ENCODE data around the gene RHBDD1. TPM values are rescaled to one million over a fixed set of nuclear protein-coding genes. Genes with fewer than 3 reads are reported as not detected.

Gene RHBDD1, protein sequence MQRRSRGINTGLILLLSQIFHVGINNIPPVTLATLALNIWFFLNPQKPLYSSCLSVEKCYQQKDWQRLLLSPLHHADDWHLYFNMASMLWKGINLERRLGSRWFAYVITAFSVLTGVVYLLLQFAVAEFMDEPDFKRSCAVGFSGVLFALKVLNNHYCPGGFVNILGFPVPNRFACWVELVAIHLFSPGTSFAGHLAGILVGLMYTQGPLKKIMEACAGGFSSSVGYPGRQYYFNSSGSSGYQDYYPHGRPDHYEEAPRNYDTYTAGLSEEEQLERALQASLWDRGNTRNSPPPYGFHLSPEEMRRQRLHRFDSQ
- 24.1 TPM for polyA plus RNA-seq (2012; ENCODE audit: insufficient read depth, insufficient read length)

- peak within 1 kb of the TSS; percentile 93 for H3K4me3 ChIP-seq (ENCODE audit: low read length)
- DNase-seq (ENCODE audit: low read depth, low spot score): peak; percentile 97
Measured at GRCh38 chr2:226835796-226836547, at the start of gene RHBDD1. TSS of gene RHBDD1 (plus strand) at chr2:226836054. CDS start at chr2:226864694, 28,640 bp downstream.

DNA sequence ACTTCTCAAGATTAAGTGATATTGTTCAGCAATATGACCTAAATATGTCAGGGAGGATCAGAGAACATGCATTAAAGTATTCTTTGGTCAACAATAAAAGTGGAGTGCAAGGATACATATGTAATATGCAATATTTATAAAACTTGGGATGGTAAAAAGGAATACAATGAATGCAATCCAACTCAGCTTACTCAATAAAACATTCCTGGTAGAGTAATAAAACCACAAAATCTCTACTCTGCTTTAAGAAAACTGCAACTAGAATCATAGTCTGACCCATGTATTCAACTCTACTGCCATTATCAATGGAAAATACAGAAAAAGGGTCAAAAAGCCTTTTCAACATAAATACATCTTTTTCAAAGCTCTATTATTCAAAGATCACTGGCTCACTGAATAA is 47.8 kb upstream of the RHBDD1 start:
- no peak for DNase-seq (ENCODE audit: low read depth, low spot score)
- no peak overlapping the region for H3K4me3 ChIP-seq (ENCODE audit: low read length)

- no peak for DNase-seq (ENCODE audit: low read depth, low spot score)
- no peak overlapping the region for H3K4me3 ChIP-seq (ENCODE audit: low read length)
Measured at GRCh38 chr2:226788881-226789490, 46.9 kb upstream of the RHBDD1 start.

- no peak for DNase-seq (ENCODE audit: low read depth, low spot score)
- no peak overlapping the region for H3K4me3 ChIP-seq (ENCODE audit: low read length)
Measured at GRCh38 chr2:226790011-226790410, 45.8 kb upstream of the RHBDD1 start.

DNA sequence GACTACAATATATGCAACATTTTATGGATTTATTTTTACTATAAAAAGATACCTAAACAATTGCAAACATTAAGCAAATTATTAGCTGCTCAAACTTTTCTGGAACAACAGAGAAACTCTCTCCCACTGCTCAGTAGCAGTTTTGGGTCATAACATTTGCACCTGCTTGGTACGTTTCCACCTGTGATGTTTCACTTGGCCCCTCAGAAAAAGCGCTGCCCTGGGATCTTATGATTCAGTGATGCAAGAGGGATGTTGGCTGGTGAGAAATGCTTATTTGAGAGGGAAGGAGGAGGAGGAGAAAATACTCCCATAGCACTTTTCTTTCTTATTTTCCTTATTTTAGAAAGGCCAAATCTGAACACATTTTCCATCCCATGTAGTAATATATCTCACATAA is 45.4 kb upstream of the RHBDD1 start:
- no peak overlapping the region for H3K4me3 ChIP-seq (ENCODE audit: low read length)
- DNase-seq (ENCODE audit: low read depth, low spot score): no peak

DNA sequence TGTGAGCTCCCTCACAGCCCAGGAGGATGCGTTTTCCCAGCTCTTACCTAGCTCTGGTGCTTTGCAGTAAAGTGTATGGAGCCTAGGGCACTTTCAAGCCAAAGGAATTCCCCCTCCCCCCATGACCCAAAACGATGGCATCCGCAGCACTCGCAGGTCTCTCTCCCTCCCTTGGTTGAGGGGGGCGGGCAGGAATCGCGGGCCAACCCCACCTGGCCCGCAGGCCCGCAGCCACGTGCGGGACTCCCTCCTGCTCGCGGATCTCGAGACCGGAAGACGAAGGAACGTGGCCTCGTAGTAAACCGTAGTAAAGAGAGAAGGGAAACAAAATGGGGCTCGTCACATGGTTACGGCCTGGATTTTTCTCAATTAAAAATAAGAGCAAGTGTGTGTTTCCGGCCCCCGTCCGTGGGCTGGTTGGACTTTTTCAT is 44.8 kb upstream of the RHBDD1 start:
- H3K4me3 ChIP-seq (ENCODE audit: low read length): peak overlapping the region; percentile 49
- peak; percentile 60 for DNase-seq (ENCODE audit: low read depth, low spot score)

DNA sequence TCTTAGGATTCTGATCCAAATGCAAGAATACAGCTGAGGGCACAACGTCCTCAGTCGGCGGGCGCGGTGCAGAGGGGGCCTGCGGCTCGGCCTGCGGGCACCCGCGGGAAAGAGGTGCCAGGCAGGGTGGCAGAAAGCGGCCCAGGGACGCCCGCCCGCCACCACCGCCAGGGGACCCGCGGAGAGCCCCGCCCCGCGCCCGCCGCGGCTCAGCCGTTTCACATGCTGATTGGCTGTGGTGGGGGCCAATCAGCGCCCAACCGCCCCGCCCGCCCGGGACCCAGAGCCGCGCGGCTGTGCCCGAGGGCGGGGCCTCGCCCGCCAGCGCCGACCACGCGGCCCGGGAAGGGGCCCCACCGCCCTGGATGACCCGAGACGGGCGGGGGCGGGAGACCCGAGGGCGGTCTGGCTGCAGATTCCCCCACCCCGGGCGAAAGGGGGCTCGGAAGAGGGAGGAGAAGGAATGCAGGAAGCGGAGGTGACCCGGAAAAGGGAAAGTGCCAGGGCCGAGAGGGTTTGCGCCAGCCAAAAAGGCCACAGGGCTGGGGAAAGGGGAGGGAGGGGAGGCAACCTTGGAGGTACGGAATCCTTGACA is 44.3 kb upstream of the RHBDD1 start:
- H3K4me3 ChIP-seq (ENCODE audit: low read length): peak overlapping the region; percentile 70
- DNase-seq (ENCODE audit: low read depth, low spot score): peak; percentile 69

GRCh38 chr2:226792155-226792881 is 43.5 kb upstream of the RHBDD1 start:
- no peak for DNase-seq (ENCODE audit: low read depth, low spot score)
- H3K4me3 ChIP-seq (ENCODE audit: low read length): peak overlapping the region; percentile 70

DNA sequence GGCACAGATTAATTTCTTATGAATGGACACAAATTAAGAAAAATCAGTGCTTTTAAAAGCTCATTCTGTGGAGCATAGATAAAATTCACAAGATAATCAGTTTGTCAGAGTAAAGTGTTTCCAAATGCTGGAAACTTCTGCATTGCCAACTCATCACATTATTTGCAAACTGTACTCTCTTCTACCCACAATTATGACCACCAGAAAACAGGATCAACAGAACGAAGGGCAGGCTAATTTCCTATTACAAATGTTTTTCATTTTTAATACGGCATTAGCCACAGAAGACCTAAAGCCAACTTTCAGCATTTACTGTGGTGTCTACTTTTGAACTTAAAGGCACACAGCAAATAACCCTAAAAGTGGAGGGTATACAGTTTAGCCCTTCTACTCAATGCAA is 42.2 kb upstream of the RHBDD1 start:
- H3K4me3 ChIP-seq (ENCODE audit: low read length): no peak overlapping the region
- no peak for DNase-seq (ENCODE audit: low read depth, low spot score)

GRCh38 chr2:226794196-226794661 is 41.6 kb upstream of the RHBDD1 start:
- H3K4me3 ChIP-seq (ENCODE audit: low read length): no peak overlapping the region
- no peak for DNase-seq (ENCODE audit: low read depth, low spot score)

- no peak overlapping the region for H3K4me3 ChIP-seq (ENCODE audit: low read length)
- DNase-seq (ENCODE audit: low read depth, low spot score): no peak
Measured at GRCh38 chr2:226794751-226795171, 41.1 kb upstream of the RHBDD1 start.

- DNase-seq (ENCODE audit: low read depth, low spot score): no peak
Measured at GRCh38 chr2:226795281-226796011, 40.4 kb upstream of the RHBDD1 start.

GRCh38 chr2:226796012-226796839 is 39.6 kb upstream of the RHBDD1 start:
- no peak for DNase-seq (ENCODE audit: low read depth, low spot score)
- H3K4me3 ChIP-seq (ENCODE audit: low read length): no peak overlapping the region

More at GRCh38 chr2:226795281-226796011, 40.4 kb upstream of the RHBDD1 start:
- no peak overlapping the region for H3K4me3 ChIP-seq (ENCODE audit: low read length)

DNA sequence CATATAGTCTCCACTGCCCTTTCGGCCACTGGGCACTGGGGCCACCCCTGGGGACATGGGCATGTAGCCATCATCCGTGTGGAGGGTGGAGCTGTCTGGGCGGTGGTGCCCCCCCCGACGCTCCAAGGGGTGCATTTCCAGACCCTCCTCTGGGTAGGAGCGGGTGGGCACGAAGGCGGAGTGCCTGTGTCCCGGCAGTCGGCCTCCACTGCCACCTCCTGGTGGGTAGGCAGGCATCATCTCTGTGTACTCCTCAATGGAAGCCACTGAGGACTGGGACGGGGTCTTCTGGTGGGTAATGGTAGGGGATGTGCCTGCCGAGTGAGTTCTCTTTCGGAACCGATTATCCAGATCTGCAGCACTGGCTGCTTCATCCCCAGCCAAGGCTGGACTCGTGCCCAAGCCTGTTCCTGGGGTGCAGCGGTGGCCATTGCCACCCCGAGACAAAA is 39.0 kb upstream of the RHBDD1 start:
- no peak overlapping the region for H3K4me3 ChIP-seq (ENCODE audit: low read length)
- DNase-seq (ENCODE audit: low read depth, low spot score): no peak

GRCh38 chr2:226797289-226797988 is 38.4 kb upstream of the RHBDD1 start:
- DNase-seq (ENCODE audit: low read depth, low spot score): no peak
- no peak overlapping the region for H3K4me3 ChIP-seq (ENCODE audit: low read length)

DNA sequence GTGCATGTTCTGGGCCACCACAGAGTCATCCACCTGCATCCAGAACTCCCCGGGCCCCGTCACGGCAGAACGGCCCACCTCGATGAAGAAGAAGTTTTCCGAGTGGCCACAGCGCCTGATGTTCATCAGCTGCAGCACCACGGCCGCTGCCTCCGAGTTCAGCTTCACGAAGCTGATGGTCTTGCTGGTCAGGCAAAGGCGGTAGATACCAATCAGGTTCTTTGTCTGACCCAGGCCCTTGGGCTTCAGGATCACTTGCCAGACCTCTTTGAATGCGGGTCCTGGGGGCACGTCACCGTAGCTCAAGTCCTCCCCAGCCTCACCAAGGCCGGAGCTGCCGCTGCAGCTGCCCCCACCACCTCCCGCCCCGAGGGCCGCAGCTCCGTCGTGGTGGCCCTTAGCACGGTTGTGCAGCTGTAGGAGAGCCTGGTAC is 37.8 kb upstream of the RHBDD1 start:
- peak overlapping the region; percentile 70; the same call in 1 of the 2 replicates for H3K4me3 ChIP-seq (ENCODE audit: low read length)
- DNase-seq (ENCODE audit: low read depth, low spot score): no peak

Data from Jurkat, Clone E6-1 (cell line).